HL-60 (cell line): ENCODE measurements around the gene ZNF652.
A peak's percentile ranks its signal among the peaks of the same experiment; 100 is the strongest.

ENCODE experiments used
- DNase-seq, 2 experiments: peaks; one replicate each; pipeline ENCODE4 v3.0.0-alpha.2; 2010 to 2020; ENCODE audit warnings: low read depth in 1 of 2, low spot score in 1 of 2
- H3K27ac ChIP-seq: fragments of 250-450 bp; sonication (Bioruptor Pico); replicated peaks from 2 replicates; pipeline ENCODE4 v1.5.1; 2020; ENCODE audit warnings: mild to moderate bottlenecking, moderate library complexity
- H3K27me3 ChIP-seq: fragments of 250-450 bp; sonication (Bioruptor Pico); 2 replicates; pipeline ENCODE4 v1.5.1; 2021; ENCODE audit warnings: mild to moderate bottlenecking, moderate library complexity; ENCODE audit not compliant: insufficient read depth, poor library complexity, severe bottlenecking
- H3K4me3 ChIP-seq: replicated peaks from 2 replicates; pipeline ENCODE4 v1.5.1; 2011; ENCODE audit warnings: mild to moderate bottlenecking, control low read depth, low read length; ENCODE audit not compliant: insufficient read depth
- GABPA ChIP-seq: IDR thresholded peaks from 2 replicates; pipeline ENCODE4 v1.6.1; 2012; ENCODE audit warnings: low read depth
- POLR2AphosphoS5 ChIP-seq: IDR thresholded peaks from 2 replicates; pipeline ENCODE4 v1.6.1; 2012; ENCODE audit warnings: low read depth
- SPI1 ChIP-seq: IDR thresholded peaks from 2 replicates; pipeline ENCODE4 v1.6.1; 2012; ENCODE audit warnings: low read depth, mild to moderate bottlenecking, borderline replicate concordance
- TF ChIP-seq, protein P1 (sequence below): IDR thresholded peaks from 2 replicates; pipeline ENCODE4 v1.6.1; 2012; ENCODE audit warnings: low read depth; ENCODE audit not compliant: insufficient replicate concordance
- TF ChIP-seq, protein P2 (sequence below): IDR thresholded peaks from one replicate; pipeline ENCODE4 v1.5.1; 2011; ENCODE audit warnings: low read length, control low read depth, inconsistent platforms; ENCODE audit not compliant: insufficient read depth

Gene ZNF652

DNA sequence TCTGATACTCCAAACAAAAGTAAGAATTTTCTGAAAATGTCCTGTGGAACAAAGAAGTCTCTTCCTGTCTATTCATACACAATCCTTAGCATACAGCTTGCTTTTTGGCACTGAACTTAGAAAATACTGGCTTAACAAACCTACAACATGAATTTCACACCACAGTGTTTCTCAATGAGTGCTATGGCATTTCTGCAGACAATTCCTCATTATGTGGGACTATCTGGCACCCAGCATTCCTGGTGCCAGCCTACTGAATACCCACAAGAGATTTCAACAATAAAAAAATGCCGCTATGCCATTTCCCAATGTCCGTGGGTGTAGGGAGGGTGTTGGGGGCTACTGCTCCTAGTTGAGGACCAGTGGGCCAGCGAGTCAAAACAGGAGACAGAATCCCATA, 62.1 kb downstream of the ZNF652 start:
- TF ChIP-seq, protein P1, sequence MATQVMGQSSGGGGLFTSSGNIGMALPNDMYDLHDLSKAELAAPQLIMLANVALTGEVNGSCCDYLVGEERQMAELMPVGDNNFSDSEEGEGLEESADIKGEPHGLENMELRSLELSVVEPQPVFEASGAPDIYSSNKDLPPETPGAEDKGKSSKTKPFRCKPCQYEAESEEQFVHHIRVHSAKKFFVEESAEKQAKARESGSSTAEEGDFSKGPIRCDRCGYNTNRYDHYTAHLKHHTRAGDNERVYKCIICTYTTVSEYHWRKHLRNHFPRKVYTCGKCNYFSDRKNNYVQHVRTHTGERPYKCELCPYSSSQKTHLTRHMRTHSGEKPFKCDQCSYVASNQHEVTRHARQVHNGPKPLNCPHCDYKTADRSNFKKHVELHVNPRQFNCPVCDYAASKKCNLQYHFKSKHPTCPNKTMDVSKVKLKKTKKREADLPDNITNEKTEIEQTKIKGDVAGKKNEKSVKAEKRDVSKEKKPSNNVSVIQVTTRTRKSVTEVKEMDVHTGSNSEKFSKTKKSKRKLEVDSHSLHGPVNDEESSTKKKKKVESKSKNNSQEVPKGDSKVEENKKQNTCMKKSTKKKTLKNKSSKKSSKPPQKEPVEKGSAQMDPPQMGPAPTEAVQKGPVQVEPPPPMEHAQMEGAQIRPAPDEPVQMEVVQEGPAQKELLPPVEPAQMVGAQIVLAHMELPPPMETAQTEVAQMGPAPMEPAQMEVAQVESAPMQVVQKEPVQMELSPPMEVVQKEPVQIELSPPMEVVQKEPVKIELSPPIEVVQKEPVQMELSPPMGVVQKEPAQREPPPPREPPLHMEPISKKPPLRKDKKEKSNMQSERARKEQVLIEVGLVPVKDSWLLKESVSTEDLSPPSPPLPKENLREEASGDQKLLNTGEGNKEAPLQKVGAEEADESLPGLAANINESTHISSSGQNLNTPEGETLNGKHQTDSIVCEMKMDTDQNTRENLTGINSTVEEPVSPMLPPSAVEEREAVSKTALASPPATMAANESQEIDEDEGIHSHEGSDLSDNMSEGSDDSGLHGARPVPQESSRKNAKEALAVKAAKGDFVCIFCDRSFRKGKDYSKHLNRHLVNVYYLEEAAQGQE = no peak
- TF ChIP-seq, protein P2, sequence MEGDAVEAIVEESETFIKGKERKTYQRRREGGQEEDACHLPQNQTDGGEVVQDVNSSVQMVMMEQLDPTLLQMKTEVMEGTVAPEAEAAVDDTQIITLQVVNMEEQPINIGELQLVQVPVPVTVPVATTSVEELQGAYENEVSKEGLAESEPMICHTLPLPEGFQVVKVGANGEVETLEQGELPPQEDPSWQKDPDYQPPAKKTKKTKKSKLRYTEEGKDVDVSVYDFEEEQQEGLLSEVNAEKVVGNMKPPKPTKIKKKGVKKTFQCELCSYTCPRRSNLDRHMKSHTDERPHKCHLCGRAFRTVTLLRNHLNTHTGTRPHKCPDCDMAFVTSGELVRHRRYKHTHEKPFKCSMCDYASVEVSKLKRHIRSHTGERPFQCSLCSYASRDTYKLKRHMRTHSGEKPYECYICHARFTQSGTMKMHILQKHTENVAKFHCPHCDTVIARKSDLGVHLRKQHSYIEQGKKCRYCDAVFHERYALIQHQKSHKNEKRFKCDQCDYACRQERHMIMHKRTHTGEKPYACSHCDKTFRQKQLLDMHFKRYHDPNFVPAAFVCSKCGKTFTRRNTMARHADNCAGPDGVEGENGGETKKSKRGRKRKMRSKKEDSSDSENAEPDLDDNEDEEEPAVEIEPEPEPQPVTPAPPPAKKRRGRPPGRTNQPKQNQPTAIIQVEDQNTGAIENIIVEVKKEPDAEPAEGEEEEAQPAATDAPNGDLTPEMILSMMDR = no peak
- TF ChIP-seq SPI1 (no peak), POLR2AphosphoS5 (no peak), GABPA (no peak)
- no peak overlapping the region for H3K27ac ChIP-seq
- H3K4me3 ChIP-seq = no peak overlapping the region

DNA sequence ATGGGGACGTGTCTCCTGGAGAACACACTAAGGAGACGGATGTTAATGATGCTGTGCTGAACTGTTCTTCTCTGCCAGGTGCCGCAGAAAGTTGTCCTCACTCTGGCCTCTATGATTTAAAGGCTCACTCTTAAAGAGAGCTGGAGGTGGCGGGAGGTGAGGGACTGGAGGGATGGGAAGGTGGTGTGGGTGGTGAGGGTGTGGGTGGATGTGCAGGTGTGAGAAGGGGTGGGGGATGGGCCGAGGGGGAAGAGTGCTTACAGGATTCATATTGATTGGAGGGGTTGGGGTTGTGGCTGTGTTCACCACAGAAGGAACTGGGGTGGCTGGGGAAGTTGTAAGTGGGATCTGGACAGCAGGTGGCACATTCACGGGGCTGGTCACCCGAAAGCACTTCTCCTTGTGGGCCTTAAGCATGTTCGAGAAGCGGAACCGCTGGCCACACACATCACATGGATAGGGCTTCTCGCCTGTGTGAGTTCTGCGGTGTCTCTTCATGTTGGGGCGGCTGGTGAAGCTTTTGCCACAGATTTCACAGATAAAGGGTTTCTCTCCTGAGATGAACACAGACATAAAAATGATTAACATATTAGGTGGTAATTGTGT, 63.6 kb downstream of the ZNF652 start:
- Histone ChIP-seq H3K27me3 (no peaks in the 10 kb centered on the region), H3K4me3 (no peak overlapping the region), H3K27ac (no peak overlapping the region)
- TF ChIP-seq POLR2AphosphoS5 (no peak), SPI1 (peak; percentile 63; the same call in 1 of the 2 replicates)
- DNase-seq = peak in 1 of 2 experiments; percentile 66

More for the DNA sequence above, 62.1 kb downstream of the ZNF652 start:
- no peaks in the 10 kb centered on the region for H3K27me3 ChIP-seq
- DNase-seq = no peak

GRCh38 chr17:49297141-49297540, 64.9 kb downstream of the ZNF652 start:
- TF ChIP-seq, protein P1 = no peak
- no peak for TF ChIP-seq GABPA
- TF ChIP-seq, protein P2 = no peak
- TF ChIP-seq SPI1 = no peak
- TF ChIP-seq POLR2AphosphoS5 = no peak
- H3K27ac ChIP-seq = no peak overlapping the region
- no peak overlapping the region for H3K4me3 ChIP-seq
- H3K27me3 ChIP-seq = no peaks in the 10 kb centered on the region
- DNase-seq = no peak

DNA sequence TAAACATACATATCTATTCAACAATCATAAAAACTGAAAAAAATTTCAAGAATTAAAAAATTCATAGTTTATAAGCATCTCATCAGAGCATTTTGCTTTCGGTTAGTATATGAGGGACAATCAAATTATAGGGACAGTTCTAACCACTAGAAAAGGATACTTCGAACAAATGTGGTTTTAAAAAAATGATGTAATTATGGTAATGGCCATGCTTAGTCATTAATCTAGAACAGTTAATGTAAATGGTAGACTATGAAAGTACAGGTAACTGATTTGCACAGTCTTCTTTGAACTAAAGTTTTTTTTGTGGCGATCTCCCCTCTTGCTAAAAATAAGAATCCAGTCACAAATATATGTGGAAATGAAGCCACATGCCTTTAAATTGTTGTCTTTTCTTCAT, 67.9 kb downstream of the ZNF652 start:
- no peak for DNase-seq
- TF ChIP-seq SPI1 (no peak), POLR2AphosphoS5 (no peak), GABPA (no peak)
- TF ChIP-seq, protein P2 = no peak
- TF ChIP-seq, protein P1 = no peak
- H3K4me3 ChIP-seq = no peak overlapping the region
- no peaks in the 10 kb centered on the region for H3K27me3 ChIP-seq
- H3K27ac ChIP-seq = no peak overlapping the region
